Epidermal melanocyte (primary cell): Measurements from ENCODE around the gene SYK.

Source experiments
- DNase-seq: peaks from one replicate; pipeline ENCODE4 v3.0.0; 2011; ENCODE audit warnings: low spot score; ENCODE audit not compliant: insufficient read length

Gene SYK

GRCh38 chr9:90940280-90940679 is 138.7 kb downstream of the SYK start:
- DNase-seq: no peak

GRCh38 chr9:90941661-90942060 is 140.0 kb downstream of the SYK start:
- no peak for DNase-seq

- DNase-seq: no peak
Observed at GRCh38 chr9:90942555-90942954, 140.9 kb downstream of the SYK start.

- no peak for DNase-seq
Observed at GRCh38 chr9:90943341-90943740, 141.7 kb downstream of the SYK start.

- DNase-seq: no peak
Observed at GRCh38 chr9:90945336-90945735, 143.7 kb downstream of the SYK start.

- no peak for DNase-seq
Observed at GRCh38 chr9:90946982-90947381, 145.4 kb downstream of the SYK start.
